HepG2 (cell line): ENCODE measurements around the gene AP1M1.

ENCODE experiments used
- CEBPB ChIP-seq: IDR thresholded peaks from 2 replicates; pipeline ENCODE4 v1.6.1; 2011; ENCODE audit warnings: low read depth, low read length, improper control_type of control experiment, borderline replicate concordance
- CHD2 ChIP-seq: IDR thresholded peaks from 2 replicates; pipeline ENCODE4 v1.6.1; 2011; ENCODE audit warnings: low read depth, low read length, improper control_type of control experiment
- MAFK ChIP-seq, 2 experiments: IDR thresholded peaks in 1 of 2; conservative IDR thresholded peaks in 1 of 2; 2 replicates each; pipeline ENCODE4 v1.6.1; 2011; ENCODE audit warnings: improper control_type of control experiment in 2 of 2, low read length in 2 of 2
- NFRKB ChIP-seq: fragments of 450-650 bp; IDR thresholded peaks from 2 replicates; pipeline ENCODE4 v1.6.1; 2017
- NR2F6 ChIP-seq, 2 experiments: IDR thresholded peaks; 2 replicates each; pipeline ENCODE4 v1.6.1; 2016; ENCODE audit warnings: antibody characterized with exemption in 1 of 2, mild to moderate bottlenecking in 1 of 2
- SNAI1 ChIP-seq: sonication (generic); formaldehyde crosslinking; IDR thresholded peaks from 2 replicates; pipeline ENCODE4 v1.5.0; 2020; ENCODE audit warnings: mild to moderate bottlenecking, missing genetic modification reagents, borderline replicate concordance
- TF ChIP-seq, protein P1 (sequence below): sonication (generic); formaldehyde crosslinking; IDR thresholded peaks from 2 replicates; pipeline ENCODE4 v1.5.0; 2020; ENCODE audit warnings: mild to moderate bottlenecking, missing genetic modification reagents, moderate library complexity

DNA sequence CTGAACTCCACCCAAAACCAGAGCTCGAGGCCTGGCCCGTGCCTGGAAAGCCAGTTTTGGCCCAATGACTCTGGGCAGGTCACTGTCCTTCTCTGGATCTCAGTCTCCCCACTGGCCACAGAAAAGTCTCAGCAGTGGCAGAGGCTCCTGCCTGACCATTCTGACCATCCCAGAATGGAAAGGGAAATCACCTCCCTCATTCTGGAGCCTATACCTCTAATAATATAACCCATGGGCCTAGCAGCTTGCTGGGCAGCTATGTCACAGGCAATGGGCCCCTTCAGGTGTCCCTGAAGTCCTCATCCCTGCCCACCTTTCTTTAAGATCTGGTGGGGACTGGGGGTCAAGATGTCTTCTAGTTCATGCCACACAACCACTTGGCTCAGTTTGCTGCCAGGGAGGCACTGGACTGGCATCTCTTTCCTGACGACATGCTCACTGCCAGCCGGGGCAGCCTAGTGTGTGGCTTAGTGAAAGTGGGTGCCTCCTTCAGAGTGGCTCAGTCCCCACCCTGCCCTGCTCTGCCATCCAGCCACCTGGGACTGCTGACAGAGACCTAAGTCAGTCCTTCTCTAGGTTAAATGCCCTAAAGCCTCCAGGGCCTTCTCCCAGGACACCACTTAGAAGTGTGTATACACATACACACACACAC lies 62.6 kb downstream of the AP1M1 start:
- no peak for TF ChIP-seq CEBPB
- no peak for TF ChIP-seq CHD2
- no peak for TF ChIP-seq NR2F6 (IDR thresholded peaks at IDR 0.05)
- TF ChIP-seq NR2F6 (CRISPR knock-in tag; IDR thresholded peaks at IDR 0.05): no peak
- TF ChIP-seq, protein P1, sequence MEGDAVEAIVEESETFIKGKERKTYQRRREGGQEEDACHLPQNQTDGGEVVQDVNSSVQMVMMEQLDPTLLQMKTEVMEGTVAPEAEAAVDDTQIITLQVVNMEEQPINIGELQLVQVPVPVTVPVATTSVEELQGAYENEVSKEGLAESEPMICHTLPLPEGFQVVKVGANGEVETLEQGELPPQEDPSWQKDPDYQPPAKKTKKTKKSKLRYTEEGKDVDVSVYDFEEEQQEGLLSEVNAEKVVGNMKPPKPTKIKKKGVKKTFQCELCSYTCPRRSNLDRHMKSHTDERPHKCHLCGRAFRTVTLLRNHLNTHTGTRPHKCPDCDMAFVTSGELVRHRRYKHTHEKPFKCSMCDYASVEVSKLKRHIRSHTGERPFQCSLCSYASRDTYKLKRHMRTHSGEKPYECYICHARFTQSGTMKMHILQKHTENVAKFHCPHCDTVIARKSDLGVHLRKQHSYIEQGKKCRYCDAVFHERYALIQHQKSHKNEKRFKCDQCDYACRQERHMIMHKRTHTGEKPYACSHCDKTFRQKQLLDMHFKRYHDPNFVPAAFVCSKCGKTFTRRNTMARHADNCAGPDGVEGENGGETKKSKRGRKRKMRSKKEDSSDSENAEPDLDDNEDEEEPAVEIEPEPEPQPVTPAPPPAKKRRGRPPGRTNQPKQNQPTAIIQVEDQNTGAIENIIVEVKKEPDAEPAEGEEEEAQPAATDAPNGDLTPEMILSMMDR (CRISPR knock-in tag): no peak
- TF ChIP-seq NFRKB: no peak
- TF ChIP-seq MAFK (conservative IDR thresholded peaks at IDR 0.05 in 1 of 2, IDR thresholded peaks at IDR 0.05 in 1 of 2; ENCODE audit: low read length in 2 of 2): no peak
- no peak for TF ChIP-seq SNAI1 (CRISPR knock-in tag)
